Hematopoietic multipotent progenitor cell treated with erythropoietin and hydrocortisone succinate and interleukin-3 and kit ligand, for 4 days (in vitro differentiated cells): Measurements from ENCODE around the gene TRIM27.
"Not testable (repeated sequence)": the region's sequence is repeated elsewhere in the genome, so short reads cannot be mapped to it uniquely, and the experiment has no call there.

ENCODE experiments used
- DNase-seq: peaks from one replicate; pipeline ENCODE4 v3.0.0-alpha.2; 2015

The TRIM27 gene

GRCh38 chr6:28941684-28942448, 18.1 kb upstream of the TRIM27 start:
- DNase-seq = no peak

DNA sequence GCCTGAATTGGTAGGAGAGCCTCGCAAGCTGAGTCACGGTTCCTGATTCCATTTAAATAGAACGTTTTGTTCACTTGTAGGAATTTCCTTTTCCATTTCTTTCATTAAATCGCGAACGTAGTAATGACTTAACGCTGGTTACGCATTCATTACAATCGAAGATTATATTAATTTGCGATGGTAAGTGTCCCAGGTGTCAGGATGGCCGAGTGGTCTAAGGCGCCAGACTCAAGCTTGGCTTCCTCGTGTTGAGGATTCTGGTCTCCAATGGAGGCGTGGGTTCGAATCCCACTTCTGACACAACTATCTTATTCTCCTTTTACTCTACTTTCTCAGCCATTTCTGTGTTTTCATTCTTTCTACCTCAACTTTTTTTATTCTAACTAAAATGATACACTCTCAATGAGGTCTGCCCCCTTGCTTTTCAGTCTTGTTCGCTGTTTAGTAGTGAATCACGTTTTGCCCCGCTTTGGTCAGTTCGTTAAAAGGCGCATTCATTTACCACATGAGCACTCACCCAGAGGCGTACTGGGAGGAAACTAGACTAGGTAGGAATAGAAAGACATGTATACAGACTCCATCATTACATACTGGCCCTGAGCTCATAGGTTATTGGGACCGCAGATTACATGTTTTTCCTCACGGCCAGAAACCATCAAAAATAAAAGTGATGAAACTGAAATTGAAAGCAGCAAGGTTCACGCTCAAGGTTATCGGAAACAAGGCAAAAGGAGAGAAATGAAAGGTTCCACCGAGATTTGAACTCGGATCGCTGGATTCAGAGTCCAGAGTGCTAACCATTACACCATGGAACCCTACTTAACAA, 17.3 kb upstream of the TRIM27 start:
- DNase-seq = peak; percentile 95

GRCh38 chr6:28940294-28940857, 16.6 kb upstream of the TRIM27 start:
- DNase-seq = peak; percentile 78

GRCh38 chr6:28933069-28933468, 9.3 kb upstream of the TRIM27 start:
- DNase-seq = no peak

DNA sequence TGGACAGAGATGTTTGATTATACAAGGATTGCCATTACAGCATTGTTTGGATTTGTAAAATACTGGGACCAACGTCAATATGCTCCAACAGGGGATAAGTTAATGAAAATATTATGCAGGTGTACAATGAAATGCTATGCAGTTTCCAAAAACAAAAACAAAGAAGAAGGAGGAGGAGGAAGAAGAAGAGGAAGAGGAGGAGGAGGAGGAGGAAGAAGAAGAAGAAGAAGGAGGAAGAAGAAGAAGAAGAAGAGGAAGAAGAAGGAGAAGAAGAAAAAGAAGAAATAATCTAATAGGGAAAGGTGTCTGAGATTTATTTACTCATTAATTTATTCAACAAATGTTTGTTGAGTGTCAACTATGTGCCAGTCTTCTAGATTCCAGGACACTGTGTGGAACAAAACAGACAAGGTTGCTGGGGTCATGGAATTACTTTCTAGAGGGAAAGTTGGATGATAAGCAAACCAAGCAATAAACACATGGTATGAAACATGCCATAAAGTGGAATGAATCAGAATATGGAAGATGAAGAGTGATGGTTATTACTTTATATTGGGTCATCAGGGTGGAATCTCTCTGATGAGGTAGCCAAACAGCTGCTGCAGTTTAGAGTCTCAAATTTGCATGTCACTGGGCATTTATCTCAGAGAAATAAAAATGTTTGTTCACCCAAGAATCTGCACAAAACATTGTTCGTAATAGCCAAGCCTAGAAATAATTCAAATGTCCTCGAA, 6.3 kb upstream of the TRIM27 start:
- no peak for DNase-seq

GRCh38 chr6:28929339-28929738, 5.6 kb upstream of the TRIM27 start:
- DNase-seq = not testable (repeated sequence)

GRCh38 chr6:28927846-28928245, 4.1 kb upstream of the TRIM27 start:
- DNase-seq = no peak

GRCh38 chr6:28922821-28923317, 916 bp downstream of the TRIM27 start:
- DNase-seq = peak; percentile 84

GRCh38 chr6:28922004-28922820, 1.6 kb downstream of the TRIM27 start:
- DNase-seq = peak; percentile 51

DNA sequence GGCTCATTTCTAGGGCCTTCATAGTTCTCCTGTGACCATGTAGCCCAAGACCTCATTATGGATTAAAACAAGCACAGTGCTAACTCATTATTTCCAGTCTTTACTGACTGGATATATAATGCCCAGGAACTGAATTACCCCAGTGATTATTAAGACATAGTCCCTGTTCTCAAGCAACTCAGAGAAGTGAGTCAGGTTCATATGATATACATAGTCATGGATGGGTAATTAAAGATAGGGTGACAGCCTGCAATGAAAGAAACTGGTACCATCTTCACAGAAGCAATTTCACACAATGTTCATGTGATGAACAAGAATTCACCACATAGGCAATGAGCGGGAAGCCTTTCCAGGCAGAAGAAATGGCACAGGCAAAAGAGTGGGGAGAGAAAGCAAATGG, 3.5 kb downstream of the TRIM27 start:
- no peak for DNase-seq

GRCh38 chr6:28914941-28915340, 8.8 kb downstream of the TRIM27 start:
- no peak for DNase-seq

DNA sequence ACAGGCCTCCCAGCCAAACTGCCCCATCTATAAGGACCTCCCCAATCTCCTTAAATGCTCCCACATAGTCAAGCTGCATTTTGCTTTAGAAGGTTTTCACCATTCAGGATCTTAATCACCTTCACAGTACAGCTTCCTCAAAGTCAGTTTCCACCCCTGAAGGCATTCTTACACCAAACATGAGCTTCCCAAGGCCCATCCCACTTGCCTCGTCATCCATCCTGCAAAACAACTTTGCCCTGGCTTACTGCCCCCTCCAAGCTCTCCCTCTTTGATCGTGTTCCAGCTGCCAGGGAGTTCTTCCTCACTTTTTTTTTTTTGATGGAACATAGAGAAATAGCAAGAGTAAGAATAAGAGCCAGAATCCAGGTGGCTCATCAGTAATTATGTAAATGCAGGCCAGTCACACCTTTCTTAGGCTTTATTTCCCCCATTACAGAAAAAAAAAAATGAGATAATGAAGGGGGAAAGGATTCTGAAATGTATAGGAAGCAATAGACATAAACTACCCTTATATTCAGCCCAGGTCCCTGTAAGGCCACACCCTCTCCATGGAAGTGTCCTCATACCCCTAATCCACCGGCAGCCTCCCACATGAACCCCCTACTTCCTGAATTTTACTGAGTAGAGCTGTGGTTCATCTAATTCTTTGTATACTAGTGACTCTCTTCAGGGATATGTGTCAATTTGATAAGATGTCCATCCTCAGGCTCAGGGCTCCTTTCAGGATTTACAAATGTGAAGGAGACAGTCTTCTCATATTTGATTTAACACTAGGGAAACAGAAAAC, 12.7 kb downstream of the TRIM27 start:
- no peak for DNase-seq

DNA sequence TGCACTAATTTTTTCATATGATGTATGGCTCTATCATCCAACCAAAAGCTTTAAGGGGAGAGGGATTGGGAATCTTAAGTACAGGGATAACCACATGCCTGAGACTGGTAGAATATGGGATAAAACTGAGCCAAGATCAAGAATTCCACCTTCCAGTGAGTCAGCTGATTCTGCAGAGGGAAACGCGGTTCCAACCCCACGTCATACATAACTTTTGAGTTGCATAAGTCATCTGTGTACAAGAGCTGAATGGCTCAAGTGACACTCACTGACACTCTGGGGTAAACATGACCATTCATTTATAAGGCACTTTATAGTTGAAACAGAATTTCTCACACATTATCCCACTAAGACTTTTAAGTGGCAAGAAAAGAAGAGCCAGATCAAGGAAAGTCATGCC, 16.4 kb downstream of the TRIM27 start:
- no peak for DNase-seq

DNA sequence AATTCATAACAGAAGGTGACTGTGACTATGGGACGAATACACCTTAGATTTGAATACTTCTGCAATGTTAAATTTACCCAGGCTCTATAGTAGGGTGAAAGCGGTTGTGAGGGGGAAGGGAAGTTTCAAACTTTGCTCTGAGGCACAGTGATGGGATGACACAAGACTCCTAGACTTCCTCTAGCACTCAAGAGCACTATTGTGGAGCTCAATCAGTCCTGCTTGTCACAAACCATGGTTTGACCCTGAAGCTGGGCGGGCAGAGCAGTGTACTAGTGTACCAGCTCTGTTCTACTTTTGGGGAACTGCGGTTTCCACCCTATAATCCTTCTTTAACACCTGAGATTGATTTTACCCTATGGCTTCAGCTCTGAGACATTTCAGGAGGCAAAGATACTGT, 17.1 kb downstream of the TRIM27 start:
- no peak for DNase-seq

- no peak for DNase-seq
Observed at GRCh38 chr6:28903686-28904085, 20.1 kb downstream of the TRIM27 start.

- DNase-seq = peak; percentile 54
Observed at GRCh38 chr6:28901831-28902230, 22.0 kb downstream of the TRIM27 start.

DNA sequence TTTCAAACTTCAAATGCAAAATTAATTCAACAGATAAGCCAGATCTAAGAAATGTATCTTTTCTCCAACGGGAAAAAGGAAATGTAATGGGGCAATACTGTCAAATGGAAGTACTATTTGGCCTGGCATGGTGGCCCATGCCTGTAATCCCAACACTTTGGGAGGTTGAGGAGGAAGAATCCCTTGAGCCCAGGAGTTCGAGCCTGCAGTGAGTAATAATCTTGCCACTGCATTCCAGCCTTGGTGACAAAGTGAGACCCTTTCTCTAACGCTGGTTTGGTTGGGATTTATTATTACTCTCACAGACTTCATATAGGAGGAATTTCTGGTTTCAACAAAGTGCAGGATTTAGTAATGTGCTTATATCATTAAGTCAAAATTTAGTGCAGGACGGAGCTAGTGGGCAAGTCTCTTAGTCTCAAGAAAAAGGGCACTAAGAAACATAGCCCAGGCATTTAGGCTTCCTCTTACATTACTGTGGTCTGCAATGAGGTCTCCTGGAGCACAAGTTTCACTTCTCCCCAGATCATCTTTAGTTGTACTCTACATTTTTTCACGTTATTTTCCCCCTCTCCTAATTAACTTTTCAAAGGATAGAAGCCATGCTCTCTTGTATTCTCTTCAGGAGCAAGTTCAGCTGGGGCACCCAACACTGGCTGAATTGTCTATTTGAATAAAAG, 23.1 kb downstream of the TRIM27 start:
- DNase-seq = no peak

DNA sequence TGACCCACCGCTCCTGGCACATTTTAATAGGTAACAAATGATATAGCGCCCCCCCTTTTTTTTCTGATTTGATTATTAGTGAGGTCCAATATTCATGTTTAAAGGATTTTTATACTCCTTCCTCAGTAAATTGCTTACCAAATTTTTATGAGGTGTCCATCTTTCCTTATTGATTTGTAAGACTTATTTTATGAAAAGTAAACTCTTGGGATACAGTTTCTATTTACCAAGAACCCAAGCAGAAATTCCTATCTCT, 25.1 kb downstream of the TRIM27 start:
- no peak for DNase-seq

- no peak for DNase-seq
Observed at GRCh38 chr6:28897369-28897745, 26.4 kb downstream of the TRIM27 start.

- DNase-seq = peak; percentile 89
Observed at GRCh38 chr6:28896505-28897368, 27.0 kb downstream of the TRIM27 start.
